GM10847 (cell line): ENCODE data around the gene ARHGEF10L.

Experiments
- POLR2A ChIP-seq: IDR thresholded peaks from 2 replicates; pipeline ENCODE4 v1.6.1; 2011; ENCODE audit not compliant: insufficient read length; ENCODE audit errors: extremely low read depth

ARHGEF10L gene

DNA sequence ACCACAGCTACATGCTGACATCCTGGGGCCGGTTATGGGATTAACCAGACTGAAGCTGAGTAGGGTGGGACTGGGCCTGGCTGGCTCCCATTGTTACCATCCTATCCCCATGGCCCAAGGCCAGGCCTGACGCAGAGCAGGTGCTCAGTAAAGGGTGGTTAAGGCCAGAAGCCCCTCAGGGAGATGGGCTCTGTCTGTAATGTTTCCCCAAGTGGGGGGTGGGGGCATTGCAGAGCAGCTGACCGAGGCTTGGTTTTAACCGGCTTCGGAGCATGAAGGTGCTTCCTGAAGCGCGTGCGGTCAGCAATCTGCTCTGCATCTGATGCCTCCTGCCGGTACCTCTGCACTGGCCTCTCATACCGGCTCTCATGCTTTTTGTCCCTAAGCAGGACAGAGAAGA is 132.2 kb downstream of the ARHGEF10L start:
- no peak for TF ChIP-seq POLR2A

GRCh38 chr1:17672226-17672625 is 132.7 kb downstream of the ARHGEF10L start:
- no peak for TF ChIP-seq POLR2A

DNA sequence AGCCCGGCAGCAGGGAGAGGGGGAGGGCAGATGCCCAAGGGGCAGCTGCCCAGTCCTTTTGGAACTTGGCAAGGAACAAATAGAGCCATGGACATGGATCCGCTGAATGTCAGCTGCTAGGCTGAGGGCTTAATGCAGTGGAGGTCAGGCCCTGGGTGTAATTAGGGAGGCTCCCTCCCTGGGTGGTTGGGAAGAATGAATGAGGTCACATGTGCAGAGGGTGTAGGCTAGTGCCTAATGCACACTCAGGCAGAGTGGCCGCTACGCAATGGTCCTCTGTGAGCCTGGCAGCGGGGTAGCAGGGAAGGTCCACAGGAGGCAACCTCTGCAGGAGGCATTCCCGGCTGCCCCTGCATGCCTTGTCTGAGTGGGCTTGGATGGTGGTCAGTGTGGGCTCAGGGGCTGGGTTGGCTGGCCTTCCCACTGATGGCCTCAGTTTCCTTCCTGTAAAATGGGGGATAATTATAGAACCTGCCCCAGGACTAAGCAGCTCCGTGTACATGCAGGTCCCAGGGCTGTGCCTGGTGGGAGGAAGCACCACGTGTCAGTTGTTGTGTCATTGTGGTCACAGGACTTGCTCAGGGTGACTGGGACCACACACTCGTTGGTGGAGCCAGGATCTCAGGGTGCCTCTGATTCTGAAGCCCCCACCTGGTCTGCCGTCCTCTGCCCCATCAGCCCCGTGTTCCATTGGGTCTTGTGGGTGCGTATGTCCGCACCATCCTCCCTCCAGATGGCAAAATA is 134.0 kb downstream of the ARHGEF10L start:
- no peak for TF ChIP-seq POLR2A

GRCh38 chr1:17674726-17675500 is 135.4 kb downstream of the ARHGEF10L start:
- TF ChIP-seq POLR2A: no peak

GRCh38 chr1:17675744-17676143 is 136.2 kb downstream of the ARHGEF10L start:
- TF ChIP-seq POLR2A: no peak

GRCh38 chr1:17676387-17677060 is 137.0 kb downstream of the ARHGEF10L start:
- TF ChIP-seq POLR2A: no peak

DNA sequence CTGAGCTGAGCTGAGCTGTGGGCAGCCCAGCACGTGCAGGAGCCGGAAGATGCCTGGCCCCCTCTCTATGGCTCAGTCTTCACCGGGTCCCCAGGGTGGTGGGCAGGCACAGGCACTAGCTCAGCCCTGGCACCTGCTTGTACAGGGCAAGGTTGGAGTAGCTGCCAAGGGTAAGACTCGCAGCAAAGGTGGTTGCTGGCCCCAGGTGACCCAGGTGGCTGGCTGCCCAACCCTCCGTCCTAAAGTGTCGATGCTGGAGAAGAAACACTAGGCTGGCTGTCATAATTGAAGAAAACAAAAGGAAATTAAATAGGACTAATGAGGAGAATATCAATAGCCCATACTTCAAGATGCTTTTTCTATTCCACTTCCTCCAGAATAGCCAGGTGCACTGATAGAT is 138.5 kb downstream of the ARHGEF10L start:
- TF ChIP-seq POLR2A: no peak

- no peak for TF ChIP-seq POLR2A
Measured at GRCh38 chr1:17679856-17680255, 140.4 kb downstream of the ARHGEF10L start.

DNA sequence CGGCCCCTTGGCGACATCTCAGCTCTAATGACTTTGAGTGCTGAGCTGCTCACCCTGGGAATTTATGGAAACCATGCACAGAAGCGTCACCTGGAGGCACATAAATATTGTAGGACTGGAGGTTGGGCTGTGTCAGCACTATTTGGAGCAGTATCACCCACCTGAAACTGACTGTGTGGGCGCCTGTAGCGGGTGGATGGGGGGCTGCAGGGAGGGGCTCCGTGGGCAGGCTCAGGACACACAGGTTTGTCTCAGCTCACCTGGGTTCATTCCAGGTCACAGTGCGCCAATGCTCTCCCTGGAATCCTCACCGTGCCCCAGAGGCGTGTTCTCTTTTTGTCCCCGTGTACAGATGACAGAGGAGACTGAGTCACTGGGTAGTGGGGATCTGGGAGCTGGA is 140.8 kb downstream of the ARHGEF10L start:
- TF ChIP-seq POLR2A: no peak

DNA sequence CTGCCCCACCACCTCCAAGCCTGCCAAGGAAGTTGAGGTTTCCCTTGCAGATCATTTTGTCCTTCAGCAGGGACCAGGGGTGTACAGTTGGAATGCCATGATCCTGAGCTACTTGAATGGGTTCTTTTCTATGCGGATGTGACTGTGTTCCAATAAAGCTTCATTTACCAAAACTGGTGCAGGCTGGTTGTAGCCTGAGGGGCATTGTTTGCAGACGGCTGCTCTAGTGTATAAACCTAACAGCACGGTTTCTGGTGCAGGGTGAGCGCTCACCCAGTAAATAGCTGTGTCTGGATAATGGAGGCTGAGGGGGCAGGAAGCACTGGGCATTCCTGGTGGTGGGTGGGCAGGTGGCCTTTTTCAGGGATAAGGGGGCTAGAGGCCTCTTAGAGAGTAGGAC is 142.9 kb downstream of the ARHGEF10L start:
- no peak for TF ChIP-seq POLR2A

DNA sequence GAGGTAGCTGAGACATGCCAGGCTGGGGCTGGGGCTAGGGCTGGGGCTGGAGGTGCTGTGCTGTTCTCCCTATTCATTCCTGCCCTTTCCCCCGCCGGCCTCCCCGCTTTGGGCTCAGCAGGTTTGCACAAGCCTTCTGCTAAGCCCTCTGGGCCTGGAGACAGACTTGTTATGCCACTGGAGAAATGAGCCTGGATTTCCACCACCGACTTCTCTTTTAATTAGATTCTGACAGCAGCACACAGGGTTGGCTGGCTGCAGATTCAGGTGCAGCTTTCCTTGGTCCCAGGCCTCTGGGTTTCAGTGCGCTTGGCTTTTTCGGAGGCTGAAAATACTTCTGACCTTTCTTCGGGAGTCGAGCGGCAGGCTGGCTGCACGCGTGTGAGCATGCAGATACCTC is 144.1 kb downstream of the ARHGEF10L start:
- TF ChIP-seq POLR2A: no peak

DNA sequence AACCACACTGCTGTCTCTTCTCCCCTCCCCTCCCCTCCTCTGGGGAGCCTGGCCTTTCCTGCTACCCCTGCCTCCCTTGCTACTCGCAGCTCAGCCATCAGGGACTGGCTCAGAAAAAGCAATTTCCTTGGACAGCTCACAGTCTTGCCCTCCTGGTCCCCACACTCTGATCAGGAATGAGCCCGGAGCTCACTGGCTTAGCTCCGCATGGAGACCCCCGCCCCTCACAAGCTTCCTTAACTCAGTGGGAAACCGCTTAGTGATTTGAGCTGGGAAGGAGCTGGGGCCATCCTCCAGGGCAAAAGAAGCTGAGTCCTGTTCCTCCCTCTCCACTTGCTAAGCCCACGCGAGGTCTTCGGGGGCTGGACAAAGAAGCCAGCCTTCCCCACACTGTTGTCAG is 145.3 kb downstream of the ARHGEF10L start:
- no peak for TF ChIP-seq POLR2A

DNA sequence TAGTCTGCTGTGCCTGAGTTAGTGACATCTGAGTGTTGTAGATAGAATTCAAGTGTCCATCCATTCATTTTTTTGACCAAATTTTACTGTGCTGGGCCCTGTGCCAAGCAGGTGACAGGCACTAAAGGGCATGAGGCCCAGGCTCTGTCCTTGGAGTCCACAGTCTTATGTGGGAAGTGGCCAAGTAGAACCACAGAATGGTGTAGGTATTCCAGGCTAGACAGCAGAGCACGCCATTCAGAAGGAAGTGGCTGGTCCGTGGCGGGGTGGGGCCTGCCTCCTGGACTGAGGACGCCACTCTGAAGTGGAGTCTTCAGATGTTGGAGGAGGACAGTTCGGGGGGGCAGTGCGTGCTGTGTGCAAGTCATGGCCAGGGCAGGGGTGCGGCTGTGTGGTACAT is 146.8 kb downstream of the ARHGEF10L start:
- no peak for TF ChIP-seq POLR2A

DNA sequence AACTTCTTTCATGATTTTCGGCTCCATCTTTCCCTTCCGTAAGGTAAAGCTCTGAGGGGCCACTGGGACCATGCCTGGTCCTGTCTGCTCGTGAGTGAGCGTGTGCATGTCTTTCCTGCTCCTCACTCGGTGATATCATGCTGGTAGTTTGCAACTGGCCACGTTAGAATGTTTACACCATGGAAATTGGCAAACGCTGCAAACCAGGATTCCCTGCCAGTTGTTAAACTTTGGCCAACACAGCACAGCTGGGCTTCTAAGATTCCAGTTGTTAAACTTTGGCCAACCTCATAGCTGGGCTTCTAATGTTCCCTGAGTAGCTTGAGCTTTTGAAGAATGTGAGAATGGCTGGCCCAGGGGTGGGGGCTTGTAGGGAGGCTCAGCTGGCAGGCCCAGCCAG is 147.6 kb downstream of the ARHGEF10L start:
- TF ChIP-seq POLR2A: no peak

DNA sequence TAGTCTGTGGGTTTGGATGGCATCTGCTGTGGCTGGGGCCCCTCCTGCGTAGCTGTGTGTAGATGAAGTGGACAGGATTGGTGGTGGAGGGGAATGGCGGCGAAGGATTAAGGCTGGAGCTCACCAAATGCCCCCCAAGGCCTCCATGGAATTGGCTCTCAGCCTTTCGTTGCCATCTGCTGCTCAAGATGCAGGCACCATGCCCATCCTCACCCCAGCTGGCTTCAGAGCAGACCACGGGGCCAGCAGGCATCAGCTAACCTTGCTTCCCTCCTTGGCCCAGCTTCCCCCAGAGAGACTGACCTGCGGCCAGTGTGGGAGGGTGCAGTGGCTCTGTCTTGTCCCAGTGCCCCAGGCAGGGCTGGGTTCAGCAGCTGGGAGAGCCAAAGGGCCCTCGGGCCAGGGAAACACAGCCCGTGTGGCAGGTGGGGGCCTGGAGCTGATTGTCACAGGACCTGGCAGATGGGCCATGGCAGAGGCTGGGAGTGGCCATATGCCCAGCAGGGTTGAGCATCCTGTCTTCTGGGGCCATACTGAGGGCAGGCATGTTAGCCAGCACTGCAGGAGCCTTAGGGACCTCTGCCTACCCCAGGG is 148.8 kb downstream of the ARHGEF10L start:
- no peak for TF ChIP-seq POLR2A

DNA sequence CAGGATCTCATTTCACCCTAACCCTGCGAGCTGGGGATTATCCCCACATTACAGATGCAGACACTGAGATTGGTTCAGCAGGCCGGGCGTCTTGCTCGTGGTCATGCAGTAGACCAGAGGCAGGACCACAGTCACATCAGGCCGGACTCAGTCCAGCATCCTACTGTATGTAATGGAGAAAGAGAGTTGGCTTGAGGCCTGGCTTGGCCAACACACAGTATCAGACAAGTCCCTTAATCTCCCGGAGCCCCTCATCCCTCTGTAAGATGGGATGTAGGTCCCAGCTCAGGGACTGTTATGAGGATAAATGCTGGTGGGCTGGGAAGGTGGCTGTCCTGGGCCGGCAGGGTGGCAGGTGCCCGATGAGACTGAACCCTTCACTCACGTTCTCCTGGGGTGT is 149.5 kb downstream of the ARHGEF10L start:
- no peak for TF ChIP-seq POLR2A

GRCh38 chr1:17690906-17691634 is 151.6 kb downstream of the ARHGEF10L start:
- TF ChIP-seq POLR2A: no peak
